SKM-1 treated with dmso at 0.1 percent for 144 hours (cell line): ENCODE results near the gene ATG4C.

ENCODE experiments used
- DNase-seq: peaks from one replicate; lab custom pipeline; 2025; ENCODE audit not compliant: unreplicated experiment; lab: John Stamatoyannopoulos, UW

Gene ATG4C

DNA sequence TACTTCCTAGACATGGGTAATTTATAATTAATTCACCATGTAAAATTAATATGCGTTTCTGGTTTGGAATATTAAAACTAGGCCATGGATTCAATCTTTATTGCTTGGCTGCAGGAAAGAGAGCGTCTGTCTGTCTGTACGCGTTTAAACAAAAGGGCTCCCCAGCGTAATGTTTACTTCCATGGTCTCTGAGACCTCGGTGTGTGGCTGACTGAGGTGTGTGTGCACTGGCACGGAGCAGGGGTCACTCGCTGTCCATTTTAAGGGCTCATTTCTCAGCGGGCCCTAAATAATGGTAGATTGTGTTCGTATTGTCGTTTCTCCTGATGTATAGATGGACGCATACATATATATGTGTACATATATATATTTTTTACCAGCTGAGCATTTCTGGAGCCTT lies 119.6 kb downstream of the ATG4C start:
- DNase-seq = no peak

DNA sequence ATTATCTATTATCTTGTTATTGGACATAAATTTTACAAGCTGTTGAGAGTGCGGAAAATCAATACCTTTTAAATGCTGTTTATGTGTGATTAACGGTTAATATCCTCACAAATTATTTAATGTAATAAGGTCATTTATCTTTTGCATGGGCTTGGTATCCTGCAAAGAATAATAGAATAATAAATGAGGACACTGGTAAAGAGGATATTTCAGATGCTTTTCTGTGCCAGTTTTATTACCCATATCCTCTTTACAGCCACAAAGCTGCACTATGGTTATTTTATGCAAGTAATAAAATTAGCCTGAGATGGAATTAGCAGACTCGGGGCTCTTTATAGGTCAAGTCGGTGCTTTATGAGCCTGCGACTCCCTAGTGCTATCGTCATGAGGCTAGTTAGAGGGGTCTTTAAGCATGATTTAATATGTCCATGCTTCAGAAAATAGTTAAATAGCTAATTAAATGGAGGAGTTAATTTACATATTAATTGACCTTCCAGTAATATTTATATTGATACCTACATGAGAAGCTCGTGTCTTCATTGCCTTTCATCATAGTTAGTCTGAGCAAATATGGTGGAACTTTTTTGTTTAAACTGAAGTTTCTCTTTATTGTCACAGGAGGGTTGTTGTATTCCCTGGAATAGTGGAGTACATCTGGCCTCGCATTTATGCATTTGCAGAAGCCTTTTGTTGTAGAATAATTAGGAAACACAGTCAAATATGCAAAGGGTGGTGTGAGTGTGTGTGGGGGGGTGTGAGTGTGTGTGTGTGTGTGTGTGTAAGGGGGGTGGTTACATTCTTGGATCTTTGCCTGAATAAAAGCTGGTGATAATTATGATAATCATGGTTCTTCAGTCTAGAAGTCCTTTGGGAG lies 120.3 kb downstream of the ATG4C start:
- no peak for DNase-seq

DNA sequence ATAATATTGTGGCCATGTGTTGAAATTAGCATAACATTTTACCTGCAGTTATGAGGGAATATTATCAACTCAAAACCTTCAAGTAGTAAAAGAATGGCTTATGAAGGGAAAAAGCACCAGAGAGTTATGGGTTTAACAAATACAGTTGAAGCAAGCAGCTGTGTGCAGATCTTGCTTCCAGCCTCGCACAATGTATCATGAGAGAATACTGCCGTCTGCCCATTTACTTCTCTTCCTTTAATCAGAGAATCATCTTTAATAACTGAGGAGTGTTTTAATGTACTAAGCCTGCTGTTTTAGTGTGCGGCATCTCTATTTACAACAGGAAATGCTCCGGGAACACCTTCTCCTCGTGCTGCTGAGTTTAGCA lies 120.9 kb downstream of the ATG4C start:
- no peak for DNase-seq

DNA sequence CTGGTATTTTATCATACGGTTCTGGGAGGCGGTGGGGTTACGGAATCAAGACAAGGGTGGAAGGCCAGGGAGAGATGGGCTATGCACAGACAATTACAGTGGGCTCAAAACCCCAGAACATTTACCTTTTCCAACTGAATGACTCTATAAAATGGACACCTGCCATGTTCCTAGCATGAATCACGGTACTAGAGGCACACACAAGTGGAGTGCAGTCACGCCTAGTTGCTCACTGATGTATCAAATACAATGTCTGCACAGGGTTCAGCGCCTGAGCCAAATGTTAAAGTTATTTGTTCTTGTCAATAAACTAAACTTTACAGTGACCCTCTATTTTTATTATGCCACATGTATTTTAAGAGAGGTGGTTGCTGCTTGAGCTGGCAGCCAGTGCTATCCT lies 121.4 kb downstream of the ATG4C start:
- no peak for DNase-seq

DNA sequence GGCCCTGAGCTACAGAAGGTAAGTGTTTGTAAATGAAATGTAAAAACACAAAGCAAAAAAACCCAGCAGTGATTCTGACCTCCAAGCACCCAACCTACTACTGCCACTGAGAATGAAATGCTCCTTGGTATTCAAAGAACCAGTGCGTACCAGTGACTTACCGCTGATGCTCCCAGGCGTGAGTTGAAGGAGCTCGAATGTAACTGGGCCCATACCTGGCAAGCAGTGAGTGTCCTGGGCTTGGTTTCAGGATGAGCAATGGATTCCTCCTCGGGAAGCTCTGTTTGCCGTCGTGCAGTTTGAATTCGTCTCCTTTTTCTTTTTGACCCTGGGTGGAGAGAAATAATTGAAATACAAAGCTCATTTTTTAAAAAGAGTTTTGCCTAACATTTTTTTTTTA lies 121.9 kb downstream of the ATG4C start:
- DNase-seq = no peak

DNA sequence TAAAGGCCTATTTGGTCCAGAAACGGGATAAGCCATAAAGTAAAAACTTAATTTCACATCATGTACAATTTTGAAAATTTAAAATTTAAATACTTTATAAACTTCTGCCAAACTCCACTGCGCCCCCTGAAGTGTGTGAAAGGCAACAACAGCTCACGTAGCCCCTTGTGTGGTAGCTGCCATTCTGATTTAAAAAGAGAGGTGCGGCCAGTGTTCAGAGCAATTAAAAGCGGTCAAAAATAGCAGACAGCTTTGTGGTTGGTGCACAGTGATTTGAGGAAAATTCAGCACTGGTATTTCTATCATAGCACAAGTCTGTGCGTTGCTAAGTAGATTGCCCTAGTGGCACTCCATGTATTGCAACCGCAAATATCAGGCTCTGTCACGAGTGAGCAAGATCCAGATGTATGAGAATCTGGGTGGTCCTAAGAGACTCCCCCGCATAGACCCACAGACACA lies 122.5 kb downstream of the ATG4C start:
- DNase-seq = no peak

DNA sequence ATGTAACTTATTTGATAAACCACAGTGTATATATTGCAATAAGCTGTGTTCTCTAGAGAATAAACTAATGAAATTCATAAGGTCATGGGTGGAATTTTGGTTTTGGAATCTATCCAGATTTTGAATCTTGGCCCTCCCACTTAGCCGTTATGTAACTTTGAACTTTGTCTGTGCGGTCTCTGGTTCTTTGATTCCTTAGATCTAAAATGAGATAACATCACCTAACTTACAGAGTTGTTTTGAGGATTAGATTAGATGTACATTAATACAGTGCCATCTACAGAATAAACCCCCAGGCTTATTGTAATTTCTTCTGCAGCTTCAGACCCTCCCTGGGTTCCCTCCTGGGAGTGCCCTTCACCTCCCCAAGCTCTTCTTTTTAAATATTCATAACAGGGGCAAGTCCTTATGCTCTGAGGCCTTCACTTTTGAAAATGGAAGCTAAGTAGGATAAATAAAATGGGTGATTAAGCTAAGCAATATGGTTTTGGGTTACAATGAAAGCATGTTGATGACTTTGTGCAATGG lies 124.3 kb downstream of the ATG4C start:
- no peak for DNase-seq

DNA sequence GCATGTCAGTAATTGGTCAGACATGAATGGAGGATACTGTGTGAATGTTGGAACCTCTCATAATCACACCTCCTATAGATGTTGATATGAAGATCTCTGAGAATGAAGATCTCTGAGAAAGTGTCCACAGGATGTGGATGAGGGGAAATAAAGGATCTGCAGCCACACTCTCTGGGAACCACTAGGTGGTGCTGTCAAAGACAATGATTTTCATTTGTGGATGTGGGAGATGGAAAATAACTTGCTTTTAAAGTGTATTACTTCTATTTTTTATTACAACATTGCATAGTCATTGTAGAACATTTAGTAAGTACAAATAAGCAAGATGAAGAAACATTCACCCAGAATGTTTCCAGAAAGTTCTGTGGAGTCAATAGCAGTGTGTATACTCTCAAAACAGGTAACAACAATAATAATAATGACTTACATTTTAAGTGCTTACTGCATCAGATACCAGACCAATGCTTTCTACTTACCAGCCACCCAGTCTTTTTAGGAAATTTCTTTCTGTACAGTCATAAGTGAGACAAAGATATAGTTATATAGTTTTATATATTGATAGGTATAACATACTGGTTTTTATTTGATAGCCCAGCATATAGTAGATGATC lies 128.2 kb downstream of the ATG4C start:
- peak; percentile 11 for DNase-seq
